PC-9 (cell line): ENCODE results near the gene SRSF2. TPM values are rescaled to one million over a fixed set of nuclear protein-coding genes. Genes with fewer than 3 reads are reported as not detected.

Source experiments
- BruUV-seq: library from RNA; stranded (reverse); fragments of 400-500 nt; replicated peaks from 2 replicates; lab custom pipeline; 2021; lab: Mats Ljungman, UMichigan
- CTCF ChIA-PET: fragments of 300-600 bp; sonication (Branson Sonifier 250); formaldehyde crosslinking; loops from one replicate; lab custom pipeline; 2022; ENCODE audit warnings: antibody characterized with exemption; lab: Charles Lee
- POLR2A ChIA-PET: fragments of 300-600 bp; sonication (Branson Sonifier 250); formaldehyde crosslinking; loops from one replicate; lab custom pipeline; 2022; ENCODE audit warnings: antibody characterized with exemption; ENCODE audit not compliant: unreplicated experiment; lab: Charles Lee
- DNase-seq, 2 experiments: peaks; one replicate each; pipeline versions ENCODE4 v3.0.0 to v3.0.0-alpha.2; 2015 to 2022; ENCODE audit warnings: mixed read lengths in 1 of 2
- H2AFZ ChIP-seq: fragments of 200-600 bp; sonication (generic); 2 replicates; pipeline ENCODE4 v1.8.1; 2017; ENCODE audit warnings: antibody characterized with exemption
- H3F3A ChIP-seq: fragments of 200-600 bp; sonication (generic); 2 replicates; pipeline ENCODE4 v1.8.1; 2017; ENCODE audit warnings: antibody characterized with exemption, mild to moderate bottlenecking, low read depth; ENCODE audit not compliant: insufficient read depth
- H3K27ac ChIP-seq: fragments of 200-600 bp; sonication (generic); 2 replicates; pipeline ENCODE4 v1.6.1; 2016; ENCODE audit warnings: mixed run types
- H3K27me3 ChIP-seq: fragments of 200-600 bp; sonication (generic); 2 replicates; pipeline ENCODE4 v1.6.1; 2016; ENCODE audit warnings: low read depth, mixed run types; ENCODE audit not compliant: insufficient read depth
- H3K36me3 ChIP-seq: fragments of 200-600 bp; sonication (generic); 2 replicates; pipeline ENCODE4 v1.6.1; 2016; ENCODE audit warnings: low read depth, mixed run types
- H3K4me1 ChIP-seq: fragments of 200-600 bp; sonication (generic); replicated peaks from 2 replicates; pipeline ENCODE4 v1.6.1; 2016; ENCODE audit warnings: mixed run types; ENCODE audit not compliant: insufficient read depth
- H3K4me2 ChIP-seq: fragments of 200-600 bp; sonication (generic); 2 replicates; pipeline ENCODE4 v1.6.1; 2017; ENCODE audit warnings: mixed run types
- H3K4me3 ChIP-seq: fragments of 200-600 bp; sonication (generic); 2 replicates; pipeline ENCODE4 v1.6.1; 2016; ENCODE audit warnings: mixed run types
- H3K79me2 ChIP-seq: fragments of 200-600 bp; sonication (generic); 2 replicates; pipeline ENCODE4 v1.6.1; 2017; ENCODE audit warnings: low read depth, mixed run types
- H3K9me2 ChIP-seq: fragments of 200-600 bp; sonication (generic); 2 replicates; pipeline ENCODE4 v1.8.1; 2017; ENCODE audit warnings: mild to moderate bottlenecking; ENCODE audit not compliant: insufficient read depth
- H3K9me3 ChIP-seq: fragments of 200-600 bp; sonication (generic); 2 replicates; pipeline ENCODE4 v1.8.1; 2016; ENCODE audit warnings: low read depth; ENCODE audit not compliant: insufficient read depth
- H4K20me1 ChIP-seq: fragments of 200-600 bp; sonication (generic); 2 replicates; pipeline ENCODE4 v1.8.1; 2017; ENCODE audit not compliant: insufficient read depth
- CTCF ChIP-seq: fragments of 200-600 bp; sonication (generic); conservative IDR thresholded peaks from 2 replicates; pipeline ENCODE4 v1.6.1; 2017; ENCODE audit warnings: mixed run types, antibody characterized with exemption, mild to moderate bottlenecking, moderate library complexity
- EZH2 ChIP-seq: fragments of 200-600 bp; sonication (generic); IDR thresholded peaks from 2 replicates; pipeline ENCODE4 v1.8.0; 2017; ENCODE audit warnings: antibody characterized with exemption, low read depth
- intact Hi-C: fragments of 100-400 bp; cut with micrococcal nuclease; formaldehyde crosslinking; loops from one replicate; pipeline ENCODE4 v1.10.0; 2022; ENCODE audit not compliant: unreplicated experiment
- total RNA-seq: library from RNA; stranded (reverse); gene quantifications from 2 replicates; pipeline ENCODE4 v1.2.3, GENCODE V29; 2021

Gene SRSF2
- total RNA-seq, 1 experiment from 2014 or later, result 186 TPM

- POLR2A ChIA-PET, result no interaction called here
- BruUV-seq, result TSS peak; percentile 31
- Histone ChIP-seq H3K27me3 (no peaks in the 10 kb centered on the region), H3K4me1 (peaks cover 28% of the 10 kb centered on the region), H3K36me3 (peaks cover 36% of the 10 kb centered on the region), H3K9me2 (no peaks in the 10 kb centered on the region), H3K27ac (peak overlapping the region; percentile 90), H3K4me3 (peak overlapping the region; percentile 92), H3K9me3 (no peaks in the 10 kb centered on the region), H3K4me2 (peak overlapping the region; percentile 95), H3F3A (peaks cover 56% of the 10 kb centered on the region), H4K20me1 (peaks cover 38% of the 10 kb centered on the region), H3K79me2 (peaks cover 84% of the 10 kb centered on the region), H2AFZ (no peak overlapping the region)
- no peak for DNase-seq
- intact Hi-C loops, result loop anchor here (5.0 to 10.0 kb wide), 2 partner anchors 137 to 1579 kb away; no protein-coding TSS in a partner anchor
- TF ChIP-seq EZH2 (no peak), CTCF (no peak)
- CTCF ChIA-PET, result interaction anchor here (0.5 kb wide), 1 partner anchor 1211 kb away, joined by 3 read pairs; no protein-coding TSS in a partner anchor
Observed at GRCh38 chr17:76735586-76736348, 1.4 kb downstream of the SRSF2 start.

GRCh38 chr17:76735006-76735405 is 2.1 kb downstream of the SRSF2 start:
- POLR2A ChIA-PET, result no interaction called here
- intact Hi-C loops, result loop anchor here (5.0 to 10.0 kb wide), 2 partner anchors 137 to 1580 kb away; no protein-coding TSS in a partner anchor
- no TSS peak for BruUV-seq
- peaks cover 36% of the 10 kb centered on the region for H3K36me3 ChIP-seq
- H3K4me2 ChIP-seq, result peak overlapping the region; percentile 95
- peaks cover 38% of the 10 kb centered on the region for H4K20me1 ChIP-seq
- peak overlapping the region; percentile 90 for H3K27ac ChIP-seq
- H3F3A ChIP-seq, result peaks cover 56% of the 10 kb centered on the region
- H3K9me3 ChIP-seq, result no peaks in the 10 kb centered on the region
- peaks cover 85% of the 10 kb centered on the region for H3K79me2 ChIP-seq
- H3K9me2 ChIP-seq, result no peaks in the 10 kb centered on the region
- H3K4me1 ChIP-seq, result peaks cover 28% of the 10 kb centered on the region
- DNase-seq, result no peak
- peak overlapping the region; percentile 92 for H3K4me3 ChIP-seq
- no peaks in the 10 kb centered on the region for H3K27me3 ChIP-seq
- CTCF ChIA-PET, result no interaction called here
- H2AFZ ChIP-seq, result no peak overlapping the region
- no peak for TF ChIP-seq CTCF
- TF ChIP-seq EZH2, result no peak

- H3K79me2 ChIP-seq, result peaks cover 84% of the 10 kb centered on the region
- CTCF ChIA-PET, result no interaction called here
- H2AFZ ChIP-seq, result no peak overlapping the region
Observed at GRCh38 chr17:76734080-76734840, 2.9 kb downstream of the SRSF2 start.

More at GRCh38 chr17:76734080-76734840, 2.9 kb downstream of the SRSF2 start:
- peak overlapping the region; percentile 90 for H3K27ac ChIP-seq
- no peaks in the 10 kb centered on the region for H3K27me3 ChIP-seq
- no peak for DNase-seq
- H3K4me2 ChIP-seq, result peak overlapping the region; percentile 95
- no peaks in the 10 kb centered on the region for H3K9me2 ChIP-seq
- TF ChIP-seq CTCF, result no peak
- TF ChIP-seq EZH2, result no peak
- POLR2A ChIA-PET, result interaction anchor here (0.6 kb wide), 1 partner anchor 858 kb away, joined by 5 read pairs; no protein-coding TSS in a partner anchor
- peaks cover 36% of the 10 kb centered on the region for H3K36me3 ChIP-seq
- H3K9me3 ChIP-seq, result no peaks in the 10 kb centered on the region
- peaks cover 27% of the 10 kb centered on the region for H3K4me1 ChIP-seq
- H3F3A ChIP-seq, result peaks cover 60% of the 10 kb centered on the region
- peak overlapping the region; percentile 92 for H3K4me3 ChIP-seq
- peaks cover 38% of the 10 kb centered on the region for H4K20me1 ChIP-seq
- BruUV-seq, result no TSS peak
- intact Hi-C loops, result loop anchor here (10.0 kb wide), 1 partner anchor 1581 kb away; no protein-coding TSS in a partner anchor
